Measurements from ENCODE around the gene PRSS21.

PRSS21 gene

DNA sequence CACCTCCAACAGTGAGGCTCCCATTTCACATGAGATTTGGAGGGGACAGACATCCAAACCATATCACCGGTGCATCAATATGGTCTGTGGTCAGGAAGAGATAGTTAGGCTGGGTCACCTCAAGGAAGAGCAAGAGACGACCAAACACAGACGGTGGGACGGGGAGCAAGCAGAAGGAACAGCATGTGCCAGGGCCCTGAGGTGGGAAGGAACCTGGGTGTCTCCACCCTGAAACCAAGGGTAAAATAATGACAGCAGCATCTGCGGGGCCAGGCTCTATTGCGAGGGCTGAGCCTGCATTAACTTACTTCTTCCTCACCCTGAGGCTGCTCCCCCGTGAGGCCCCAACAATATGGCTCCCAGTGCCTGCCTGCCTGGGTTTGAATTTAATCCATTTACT is 8.9 kb upstream of the PRSS21 start:
- DNase-seq: no peak

DNA sequence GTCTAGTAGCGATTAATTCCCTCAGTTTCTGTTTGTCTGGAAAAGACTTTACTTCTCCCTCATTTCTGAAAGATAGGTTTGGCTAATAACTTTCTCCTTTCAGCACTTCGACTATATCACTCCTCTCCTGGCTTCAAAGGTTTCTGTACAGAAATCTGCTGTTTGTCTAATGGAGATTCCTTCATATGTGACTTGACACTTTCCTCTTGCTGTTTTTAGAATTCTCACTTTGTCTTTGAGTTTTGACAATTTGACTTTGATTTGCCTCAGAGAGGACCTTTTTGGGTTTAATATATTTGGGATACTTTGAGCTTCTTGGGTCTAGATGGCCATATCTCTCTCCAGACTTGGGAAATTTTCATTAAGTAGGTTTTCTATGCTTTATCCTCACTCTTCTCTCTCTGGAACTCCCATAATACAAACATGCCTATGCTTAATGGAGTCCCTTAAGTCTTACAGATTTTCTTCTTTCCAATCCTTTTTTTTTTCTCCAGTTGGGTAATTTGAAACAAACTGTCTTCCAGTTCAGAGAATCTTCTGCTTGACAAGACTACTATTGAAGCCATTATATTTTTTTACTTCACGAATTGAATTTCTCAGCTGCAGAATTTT is 7.8 kb upstream of the PRSS21 start:
- no peak for DNase-seq

DNA sequence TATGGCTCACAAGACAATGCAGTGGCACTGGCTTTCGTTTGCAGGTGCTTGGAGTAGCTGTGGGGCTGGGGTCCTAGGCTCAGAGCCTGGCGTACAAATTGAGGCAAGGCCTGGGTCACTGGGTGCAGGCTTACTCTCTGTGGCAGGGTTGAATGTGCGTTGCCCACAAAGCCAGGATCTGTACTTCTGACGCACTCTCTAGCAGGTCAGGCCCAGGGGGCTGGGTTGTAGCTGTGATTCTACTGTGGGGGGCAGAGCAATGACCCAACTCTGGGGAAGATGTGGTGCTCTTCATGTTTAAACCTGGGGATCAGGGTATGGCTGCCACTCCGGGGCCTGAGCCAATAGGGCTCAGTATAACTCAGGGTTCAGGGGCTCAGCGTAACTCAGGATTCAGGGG is 6.4 kb upstream of the PRSS21 start:
- DNase-seq: no peak

DNA sequence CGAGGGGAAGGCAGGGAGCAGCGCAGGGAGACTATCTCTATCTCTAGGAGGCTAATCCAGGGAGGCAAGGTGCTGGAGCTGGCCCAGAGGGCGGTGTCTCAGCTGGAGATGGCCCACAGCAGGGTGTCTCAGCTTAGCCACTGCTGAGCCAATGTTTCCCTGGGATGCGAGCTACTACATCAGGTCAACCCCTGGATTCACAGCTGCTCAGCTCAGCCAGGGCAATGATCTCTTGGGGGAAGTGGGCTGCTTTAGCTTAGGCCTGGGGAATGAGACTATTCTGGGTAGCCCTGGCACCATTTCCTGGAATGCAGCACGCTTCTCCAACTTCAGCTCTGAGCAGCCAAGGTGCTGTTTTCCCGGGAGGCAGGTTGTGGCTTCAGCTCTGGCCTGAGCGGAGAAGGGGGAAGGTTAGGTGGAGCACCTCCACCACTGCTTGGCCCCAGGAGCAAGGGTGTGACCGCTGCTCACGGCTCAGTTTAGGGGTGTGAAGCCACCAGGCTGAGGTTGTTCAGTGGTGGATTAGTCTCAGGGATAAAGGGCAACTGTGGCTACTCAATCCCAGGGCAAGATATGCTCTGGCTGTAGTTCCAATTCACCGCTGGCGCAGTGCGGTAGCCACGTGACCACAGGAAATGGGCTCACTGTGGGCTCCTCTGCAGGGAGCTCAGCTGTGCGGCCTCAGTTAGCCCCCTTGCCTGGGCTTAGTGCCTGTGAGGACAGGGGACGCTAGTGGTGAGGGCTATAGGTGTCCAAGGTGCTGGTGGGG is 5.2 kb upstream of the PRSS21 start:
- DNase-seq: no peak

DNA sequence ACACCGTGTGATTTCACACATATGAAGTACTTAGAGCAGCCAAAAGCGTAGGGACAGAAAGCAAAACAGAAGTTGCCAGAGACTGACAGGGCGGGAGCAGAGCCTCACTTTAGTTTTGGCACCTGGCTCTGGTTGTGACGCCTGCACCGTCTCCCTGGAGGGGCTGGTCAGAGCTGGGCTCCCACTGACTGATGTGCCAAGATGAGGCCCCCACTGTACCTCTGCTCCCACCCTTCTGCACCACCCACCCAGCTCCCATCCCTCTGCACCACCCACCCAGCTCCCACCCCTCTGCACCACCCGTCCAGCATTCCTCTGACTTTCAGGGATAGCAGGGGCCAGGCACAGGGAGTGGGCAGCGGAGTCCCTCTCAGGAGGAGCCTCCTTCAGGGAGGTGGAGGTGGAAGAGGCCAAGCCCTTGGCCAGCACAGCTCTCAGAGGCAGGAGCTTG is 3.2 kb upstream of the PRSS21 start:
- DNase-seq: no peak

DNA sequence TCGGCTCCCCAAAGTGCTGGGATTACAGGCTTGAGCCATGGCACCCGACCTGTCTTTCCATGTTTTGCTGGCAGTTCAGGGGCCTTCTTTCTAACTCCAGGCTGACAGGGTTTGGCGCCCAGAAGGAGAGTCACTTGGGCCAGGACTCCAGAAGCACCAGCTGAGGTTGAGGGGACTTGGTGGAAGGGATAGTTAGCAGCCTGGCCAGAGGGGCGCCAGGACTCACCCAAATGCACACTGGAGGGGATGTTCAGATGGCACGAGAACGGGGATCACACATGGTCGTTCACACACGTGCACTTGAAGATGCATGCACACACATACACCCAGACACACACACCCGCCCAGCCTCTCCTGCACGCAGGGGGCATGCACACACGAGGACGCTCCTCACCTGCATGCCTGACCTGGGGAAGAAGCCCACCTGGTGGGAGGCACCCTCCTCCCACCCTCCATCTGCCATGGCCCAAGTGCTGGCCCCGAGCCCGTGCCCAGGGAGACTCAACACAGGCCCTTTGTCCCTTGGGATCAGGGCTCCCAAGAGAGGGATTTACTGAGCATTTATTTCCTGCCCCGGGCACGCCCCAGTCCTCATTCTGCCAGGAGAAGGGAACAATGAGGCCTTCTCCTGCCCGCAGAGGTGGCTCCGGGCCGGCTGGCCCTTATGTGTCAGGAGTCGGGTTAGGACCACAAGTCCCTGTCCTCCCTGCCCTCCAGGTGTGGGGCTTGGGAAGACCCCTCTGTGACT is 2.3 kb upstream of the PRSS21 start:
- DNase-seq: no peak

DNA sequence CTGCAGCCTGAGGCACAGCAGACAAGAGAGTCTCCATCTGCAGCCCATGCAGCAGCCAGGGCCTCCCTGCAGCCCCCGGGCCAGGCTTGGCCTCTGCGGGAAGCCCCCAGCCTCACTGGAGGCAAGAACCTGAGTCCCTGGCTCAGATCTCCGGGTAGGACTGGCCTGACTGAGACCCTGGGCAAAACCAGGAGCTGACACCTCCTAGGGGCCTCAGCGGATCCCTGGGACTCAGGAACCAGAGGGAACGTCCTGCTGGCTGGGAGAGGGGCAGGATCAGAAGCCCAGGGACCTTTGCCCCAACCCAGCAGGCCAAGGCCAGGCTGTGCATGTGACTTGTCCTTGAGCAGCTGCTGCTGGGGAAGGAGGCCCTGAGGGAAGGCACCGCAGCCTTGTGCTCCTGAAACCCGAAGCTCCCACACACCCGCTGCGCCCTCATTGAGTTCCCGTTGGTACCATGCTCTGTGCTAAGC is 1.7 kb upstream of the PRSS21 start:
- no peak for DNase-seq

DNA sequence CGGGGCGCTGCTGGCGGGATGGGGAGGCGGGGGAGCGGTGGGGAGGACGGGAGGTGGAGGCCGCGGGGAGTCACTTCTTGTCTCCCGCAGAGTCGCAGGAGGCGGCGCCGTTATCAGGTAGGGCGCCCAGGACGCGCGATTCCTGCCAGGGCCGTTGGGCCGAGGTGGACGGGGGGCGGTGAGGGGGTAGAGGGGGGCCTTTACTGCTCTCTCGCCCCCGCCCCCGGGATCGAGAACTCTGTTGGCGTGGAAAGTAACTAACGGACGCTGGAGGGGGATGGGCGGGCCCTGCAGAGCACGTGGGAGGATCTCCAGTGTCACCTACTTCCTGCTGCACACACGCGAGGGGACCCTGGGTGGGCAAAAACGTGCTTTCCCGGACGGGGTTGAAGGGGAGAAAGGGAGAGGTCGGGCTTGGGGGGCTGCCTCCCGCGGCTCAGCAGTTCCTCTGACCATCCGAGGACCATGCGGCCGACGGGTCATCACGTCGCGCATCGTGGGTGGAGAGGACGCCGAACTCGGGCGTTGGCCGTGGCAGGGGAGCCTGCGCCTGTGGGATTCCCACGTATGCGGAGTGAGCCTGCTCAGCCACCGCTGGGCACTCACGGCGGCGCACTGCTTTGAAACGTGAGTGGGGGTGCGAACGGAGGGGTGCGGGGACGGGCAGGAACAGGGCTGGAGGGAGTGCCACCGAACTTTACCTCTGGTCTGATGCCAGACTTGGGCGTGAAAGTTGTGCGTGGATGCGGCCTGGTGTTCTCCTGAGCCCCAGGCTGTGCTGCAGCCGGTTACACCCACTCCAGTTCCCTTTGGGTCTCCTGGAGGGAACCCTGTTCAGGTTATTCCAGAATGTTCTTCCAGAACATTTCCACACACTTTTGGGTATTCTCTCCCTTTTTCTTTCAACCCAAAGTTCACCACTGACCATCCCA is 569 bp downstream of the PRSS21 start:
- no peak for DNase-seq

DNA sequence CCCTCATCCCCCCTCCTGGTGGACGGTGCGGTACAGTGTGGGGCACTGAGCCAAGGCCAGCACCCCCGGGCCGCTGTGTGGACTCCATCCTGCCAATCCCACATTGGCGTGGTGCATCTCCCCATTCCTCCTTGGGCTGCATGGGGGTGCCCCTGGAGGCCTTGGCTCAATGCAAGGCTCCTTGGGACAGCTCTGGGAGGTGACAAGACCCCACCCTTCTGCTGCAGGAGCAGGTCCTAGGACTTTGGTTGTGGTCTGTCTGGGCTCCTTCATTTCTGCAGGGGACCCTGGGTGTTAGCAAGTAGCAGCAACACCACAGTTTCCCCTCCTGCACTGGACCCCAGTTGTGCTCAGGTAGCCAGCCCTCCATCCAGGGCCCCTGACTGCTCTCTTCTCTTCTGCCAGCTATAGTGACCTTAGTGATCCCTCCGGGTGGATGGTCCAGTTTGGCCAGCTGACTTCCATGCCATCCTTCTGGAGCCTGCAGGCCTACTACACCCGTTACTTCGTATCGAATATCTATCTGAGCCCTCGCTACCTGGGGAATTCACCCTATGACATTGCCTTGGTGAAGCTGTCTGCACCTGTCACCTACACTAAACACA is 1.3 kb downstream of the PRSS21 start:
- DNase-seq: no peak

DNA sequence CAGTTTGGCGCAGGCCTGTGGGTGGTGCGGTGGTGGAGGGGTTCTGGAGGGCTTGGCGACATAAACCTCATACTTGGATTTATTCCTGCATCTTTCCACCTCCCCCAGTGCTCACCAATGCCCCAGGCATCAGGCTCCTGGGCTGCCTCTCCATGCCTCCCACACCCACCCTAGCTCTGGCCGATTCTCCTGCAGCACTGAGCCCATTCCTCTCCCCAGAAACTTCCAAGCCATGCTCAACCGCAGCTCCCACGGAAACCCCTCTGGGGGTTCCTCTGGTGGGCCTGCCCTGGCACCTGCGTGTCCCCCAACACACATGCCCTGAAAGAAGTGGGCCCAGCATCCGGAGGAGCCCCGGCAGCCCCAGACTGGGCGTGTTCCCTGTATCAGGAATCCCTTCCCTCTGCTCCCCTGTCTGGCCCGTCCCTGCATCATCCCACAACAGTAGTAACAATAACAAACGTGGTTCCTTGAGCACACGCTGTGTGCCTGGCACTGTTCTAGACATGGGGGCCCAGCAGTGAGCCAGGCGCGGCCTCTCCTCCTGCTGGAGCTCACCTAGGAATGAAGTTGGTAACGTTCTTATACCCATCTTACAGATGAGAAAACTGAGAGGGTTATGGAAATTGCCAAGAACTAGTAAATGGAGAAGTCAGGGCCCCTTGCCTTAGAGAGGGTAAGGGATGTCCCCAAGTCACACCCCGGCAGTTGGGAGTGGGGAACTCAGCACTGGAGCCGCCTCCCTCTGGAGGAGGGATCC is 2.3 kb downstream of the PRSS21 start:
- DNase-seq: no peak

DNA sequence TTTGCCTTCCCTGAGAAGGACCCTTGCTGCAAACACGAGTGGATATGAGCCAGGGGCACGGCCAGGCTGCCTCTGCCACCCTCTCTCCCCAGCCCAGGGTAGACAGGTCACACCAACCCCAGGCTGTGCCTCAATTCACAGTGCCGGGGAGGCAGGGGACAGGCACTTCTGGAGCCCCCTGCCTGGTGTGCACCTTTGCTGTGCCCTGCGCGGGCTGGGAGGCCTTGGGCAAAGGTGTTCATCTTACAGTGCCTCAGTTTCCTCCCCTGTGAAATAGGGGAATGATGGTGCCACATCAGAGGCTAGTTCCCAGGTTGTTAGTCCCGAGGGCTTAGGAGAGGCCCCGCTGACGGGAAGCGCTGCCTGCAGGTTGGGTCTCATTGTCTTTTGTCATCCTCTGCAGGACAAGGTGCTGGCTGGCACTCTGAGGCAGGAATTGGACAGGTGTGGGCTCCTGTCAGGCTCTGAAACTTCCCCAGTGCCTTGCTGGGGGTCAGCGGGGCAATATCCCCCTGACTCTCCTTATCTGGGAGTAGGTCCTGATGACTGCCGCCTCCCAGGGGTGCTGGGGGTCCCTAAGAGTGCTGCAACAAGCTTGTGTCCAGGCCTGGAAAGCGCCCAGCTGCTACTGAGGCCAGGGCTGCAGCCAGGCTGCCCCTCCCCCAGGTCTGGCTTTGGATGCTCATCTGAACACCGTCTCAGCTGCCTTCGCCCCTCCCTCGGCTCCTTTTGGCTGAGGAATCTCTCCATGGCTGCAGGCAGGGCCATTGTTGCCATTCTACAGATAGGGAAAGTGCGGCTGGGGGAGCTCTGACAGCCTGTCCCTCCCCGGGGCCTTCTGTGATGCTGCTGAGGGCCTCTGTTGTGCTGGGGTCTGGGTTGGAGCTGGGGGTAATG is 3.1 kb downstream of the PRSS21 start:
- no peak for DNase-seq

DNA sequence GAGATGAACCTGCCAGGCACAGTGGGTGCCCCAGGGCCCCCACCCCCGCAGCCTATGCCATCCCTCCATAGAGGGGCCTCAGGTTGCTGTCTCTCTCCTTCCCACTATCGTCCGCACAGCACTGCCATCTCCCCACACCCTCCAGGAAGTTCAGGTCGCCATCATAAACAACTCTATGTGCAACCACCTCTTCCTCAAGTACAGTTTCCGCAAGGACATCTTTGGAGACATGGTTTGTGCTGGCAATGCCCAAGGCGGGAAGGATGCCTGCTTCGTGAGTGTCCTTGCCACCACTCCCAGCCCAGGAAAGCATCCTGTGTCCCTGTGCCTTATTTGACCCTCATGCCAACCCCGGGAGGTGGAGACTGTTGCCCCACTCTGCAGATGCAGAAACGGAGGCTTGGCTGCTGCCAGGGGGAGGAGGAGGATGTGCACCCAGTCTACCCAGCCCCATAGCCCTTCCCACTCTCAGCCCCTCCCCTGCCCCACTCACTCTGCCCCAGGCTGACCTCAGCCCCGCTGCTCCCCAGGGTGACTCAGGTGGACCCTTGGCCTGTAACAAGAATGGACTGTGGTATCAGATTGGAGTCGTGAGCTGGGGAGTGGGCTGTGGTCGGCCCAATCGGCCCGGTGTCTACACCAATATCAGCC is 3.9 kb downstream of the PRSS21 start:
- DNase-seq: no peak

DNA sequence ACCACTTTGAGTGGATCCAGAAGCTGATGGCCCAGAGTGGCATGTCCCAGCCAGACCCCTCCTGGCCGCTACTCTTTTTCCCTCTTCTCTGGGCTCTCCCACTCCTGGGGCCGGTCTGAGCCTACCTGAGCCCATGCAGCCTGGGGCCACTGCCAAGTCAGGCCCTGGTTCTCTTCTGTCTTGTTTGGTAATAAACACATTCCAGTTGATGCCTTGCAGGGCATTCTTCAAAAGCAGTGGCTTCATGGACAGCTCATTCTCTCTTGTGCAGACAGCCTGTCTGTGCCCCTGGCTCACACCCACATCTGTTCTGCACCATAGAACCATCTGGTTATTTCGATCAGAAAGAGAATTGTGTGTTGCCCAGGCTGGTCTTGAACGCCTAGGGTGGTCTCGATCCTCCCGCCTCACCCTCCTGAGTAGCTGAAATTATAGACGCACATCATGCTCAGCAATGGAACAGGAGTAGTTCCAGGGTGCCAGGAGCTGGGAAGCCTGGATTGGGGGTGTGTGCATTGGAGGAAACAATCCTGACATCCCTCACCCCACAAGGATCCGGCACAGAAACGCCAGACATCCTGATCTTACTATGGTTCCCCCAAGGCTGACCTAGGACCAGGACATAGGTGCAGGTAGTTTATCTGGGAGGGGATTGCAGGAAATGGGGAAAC is 4.6 kb downstream of the PRSS21 start:
- DNase-seq: no peak

DNA sequence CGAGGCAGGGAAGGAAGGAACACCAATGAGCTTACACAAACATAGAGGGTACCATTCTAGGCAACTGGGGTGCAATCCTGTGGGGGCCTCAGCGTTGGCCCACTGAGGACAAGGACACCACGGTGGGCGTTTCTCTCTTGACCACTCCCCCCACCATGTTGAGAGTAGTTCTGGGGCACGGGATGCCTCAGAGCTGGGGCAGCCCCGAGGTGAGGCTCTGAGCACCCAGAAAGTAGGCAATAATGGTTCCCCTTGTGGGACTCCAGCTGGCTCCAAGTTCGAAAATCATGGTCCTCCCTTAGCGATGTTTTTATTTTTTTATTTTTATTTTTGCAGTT is 5.1 kb downstream of the PRSS21 start:
- no peak for DNase-seq

DNA sequence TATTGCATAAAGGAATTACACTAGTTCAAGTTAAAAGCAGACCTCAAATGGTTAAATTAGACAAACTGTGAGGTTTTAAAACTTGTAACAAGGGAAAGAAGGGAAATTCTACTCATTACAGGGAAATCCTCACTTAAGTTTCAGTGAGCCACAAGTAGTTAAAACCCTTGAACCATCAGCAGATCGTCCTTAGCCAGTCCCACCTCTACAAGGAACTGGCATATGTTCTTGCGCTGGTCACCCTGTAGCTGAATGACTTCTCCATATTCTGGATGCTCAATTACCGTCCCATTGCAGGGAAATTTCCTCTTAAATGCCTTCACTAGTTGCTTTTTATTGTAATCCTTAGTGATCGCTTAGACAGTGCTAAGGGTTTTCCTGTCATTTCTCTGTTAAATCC is 5.5 kb downstream of the PRSS21 start:
- no peak for DNase-seq

DNA sequence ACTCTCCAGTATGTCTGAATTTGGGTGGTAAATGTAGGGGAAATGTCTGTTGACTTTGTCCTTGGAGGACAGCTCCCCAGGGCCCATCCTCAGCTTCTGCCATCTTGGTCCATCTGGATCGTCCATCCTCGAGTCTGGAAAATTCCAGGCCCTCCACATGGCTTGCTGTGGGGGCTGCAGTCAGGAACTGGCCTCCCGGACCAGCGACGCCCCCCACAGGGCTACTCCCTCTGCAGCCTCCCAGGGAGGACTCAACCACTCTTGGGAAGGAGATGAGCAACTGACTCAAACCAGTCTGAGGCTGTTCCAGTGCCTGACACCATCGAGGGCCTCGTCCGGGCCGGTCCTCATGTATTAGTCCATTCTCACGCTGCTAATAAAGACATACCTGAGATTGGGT is 7.6 kb downstream of the PRSS21 start:
- no peak for DNase-seq

DNA sequence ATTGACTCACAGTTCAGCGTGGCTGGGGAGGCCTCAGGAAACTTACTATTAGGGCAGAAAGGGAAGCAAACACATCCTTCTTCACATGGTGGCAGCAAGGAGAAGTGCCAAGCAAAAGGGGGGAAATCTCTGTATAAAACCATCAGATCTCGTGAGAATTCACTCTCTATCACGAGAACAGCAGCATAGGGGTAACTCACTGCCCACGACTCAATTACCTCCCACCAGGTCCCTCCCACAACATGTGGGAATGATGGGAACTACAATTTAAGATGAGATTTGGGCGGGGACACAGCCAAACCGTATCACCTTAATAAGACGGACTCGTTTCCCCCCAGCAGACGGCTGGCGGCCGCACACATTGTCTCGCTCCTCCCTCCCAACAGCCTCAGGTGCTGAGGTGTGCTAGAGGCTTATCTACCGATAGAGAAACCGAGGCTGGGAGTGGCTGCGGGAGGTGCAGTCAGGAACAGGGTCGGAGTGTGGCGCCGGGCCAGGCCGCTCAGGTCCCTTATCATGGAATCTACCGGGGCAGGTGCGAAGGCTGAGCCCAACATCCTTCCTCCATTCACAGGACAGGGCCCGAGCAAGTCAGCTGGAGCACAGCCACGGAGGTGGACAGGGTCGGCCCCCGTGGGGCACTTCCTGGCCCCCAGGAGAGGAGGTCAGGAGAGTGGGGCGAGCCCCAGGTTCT is 8.2 kb downstream of the PRSS21 start:
- no peak for DNase-seq

DNA sequence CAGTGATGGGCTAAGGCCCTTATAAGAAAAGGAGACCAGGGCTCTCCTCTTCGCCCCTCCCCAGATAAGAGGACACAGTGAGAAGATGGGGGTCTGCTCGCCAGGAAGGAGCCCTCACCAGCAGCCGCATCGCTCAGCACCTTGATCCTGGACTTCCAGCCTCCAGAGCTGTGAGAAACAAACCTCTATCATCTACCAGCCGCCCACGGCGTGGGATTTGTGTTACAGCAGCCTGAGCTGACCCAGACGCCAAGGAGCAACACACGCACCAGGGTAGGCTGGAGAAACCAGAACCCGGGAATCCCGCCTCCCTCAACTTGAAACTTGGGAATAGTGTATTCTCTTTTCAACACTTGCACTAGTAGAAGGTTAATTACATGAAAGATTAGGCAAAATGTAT is 8.9 kb downstream of the PRSS21 start:
- DNase-seq: no peak
